ENCODE measurements around the gene ENTPD8. TPM values are rescaled to one million over a fixed set of nuclear protein-coding genes. Genes with fewer than 3 reads are reported as not detected.

ENTPD8 gene
- total RNA-seq, 1 donor from 2014 or later = 0.21 TPM

GRCh38 chr9:137394866-137395665 lies 46.1 kb downstream of the ENTPD8 start:
- peaks cover 10% of the 10 kb centered on the region for H3K27me3 Mint-ChIP-seq (ENCODE audit: unreplicated experiment)
- no peak for DNase-seq (ENCODE audit: low spot score)
- no peaks in the 10 kb centered on the region for H3K9me3 Mint-ChIP-seq (ENCODE audit: unreplicated experiment)
- peaks cover 22% of the 10 kb centered on the region for H3K36me3 Mint-ChIP-seq (ENCODE audit: low read depth, unreplicated experiment)
- TF ChIP-seq, protein P1, sequence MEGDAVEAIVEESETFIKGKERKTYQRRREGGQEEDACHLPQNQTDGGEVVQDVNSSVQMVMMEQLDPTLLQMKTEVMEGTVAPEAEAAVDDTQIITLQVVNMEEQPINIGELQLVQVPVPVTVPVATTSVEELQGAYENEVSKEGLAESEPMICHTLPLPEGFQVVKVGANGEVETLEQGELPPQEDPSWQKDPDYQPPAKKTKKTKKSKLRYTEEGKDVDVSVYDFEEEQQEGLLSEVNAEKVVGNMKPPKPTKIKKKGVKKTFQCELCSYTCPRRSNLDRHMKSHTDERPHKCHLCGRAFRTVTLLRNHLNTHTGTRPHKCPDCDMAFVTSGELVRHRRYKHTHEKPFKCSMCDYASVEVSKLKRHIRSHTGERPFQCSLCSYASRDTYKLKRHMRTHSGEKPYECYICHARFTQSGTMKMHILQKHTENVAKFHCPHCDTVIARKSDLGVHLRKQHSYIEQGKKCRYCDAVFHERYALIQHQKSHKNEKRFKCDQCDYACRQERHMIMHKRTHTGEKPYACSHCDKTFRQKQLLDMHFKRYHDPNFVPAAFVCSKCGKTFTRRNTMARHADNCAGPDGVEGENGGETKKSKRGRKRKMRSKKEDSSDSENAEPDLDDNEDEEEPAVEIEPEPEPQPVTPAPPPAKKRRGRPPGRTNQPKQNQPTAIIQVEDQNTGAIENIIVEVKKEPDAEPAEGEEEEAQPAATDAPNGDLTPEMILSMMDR (IDR thresholded peaks at IDR 0.05; ENCODE audit: unreplicated experiment) = no peak
- H3K4me3 Mint-ChIP-seq (ENCODE audit: unreplicated experiment) = no peak overlapping the region
- no peak overlapping the region for H3K27ac Mint-ChIP-seq (ENCODE audit: unreplicated experiment)
- H3K4me1 Mint-ChIP-seq (ENCODE audit: unreplicated experiment) = peaks cover 7% of the 10 kb centered on the region

DNA sequence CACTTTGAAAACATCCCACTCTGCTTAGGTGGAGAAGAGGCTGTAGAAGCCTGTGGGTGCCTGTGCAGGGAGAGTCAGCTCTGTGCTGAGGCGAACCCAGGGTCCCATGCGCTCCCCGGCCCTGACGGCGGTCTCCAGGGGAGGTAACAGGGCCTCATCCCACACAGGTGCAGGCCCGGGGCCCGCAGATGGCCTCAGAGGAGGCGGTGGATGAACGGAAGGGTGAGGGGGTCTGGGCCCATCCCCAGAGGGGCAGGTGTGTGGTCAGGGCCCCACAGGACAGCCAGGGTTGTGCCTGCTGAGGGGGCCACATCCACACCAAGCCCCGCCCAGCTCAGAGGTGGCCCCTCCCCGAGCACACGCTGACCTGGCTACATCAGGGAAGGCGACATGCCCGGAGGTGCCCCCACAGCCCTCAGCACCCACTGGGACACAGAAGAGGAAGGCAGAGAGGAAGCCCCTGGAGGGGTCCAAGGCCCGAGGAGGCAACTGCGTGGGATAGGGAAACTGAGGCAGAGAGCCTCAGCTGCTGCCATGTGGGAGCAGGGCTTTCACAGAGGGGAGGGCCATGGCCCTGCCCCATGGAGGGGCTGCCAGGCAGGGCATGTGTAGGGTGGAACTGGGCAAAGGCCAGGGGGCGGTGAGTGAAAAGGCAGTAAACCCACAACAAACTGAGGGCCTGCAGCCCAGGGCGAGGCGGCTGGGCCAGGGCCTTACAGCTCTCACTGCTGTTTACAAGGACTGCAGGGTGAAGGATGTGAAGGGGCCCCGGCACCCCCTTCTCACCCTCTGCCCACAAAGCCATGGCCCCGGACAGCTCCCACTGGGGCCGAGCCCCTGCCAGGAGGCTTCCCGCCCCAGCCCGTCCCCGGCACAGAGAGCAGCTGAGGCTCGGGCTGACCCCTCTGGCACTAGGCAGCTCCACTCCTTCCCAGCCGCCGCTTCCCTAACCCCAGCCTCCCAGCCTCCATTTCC lies 47.7 kb downstream of the ENTPD8 start:
- TF ChIP-seq, protein P1 (IDR thresholded peaks at IDR 0.05; ENCODE audit: unreplicated experiment) = no peak
- H3K27ac Mint-ChIP-seq (ENCODE audit: unreplicated experiment) = no peak overlapping the region
- H3K4me3 Mint-ChIP-seq (ENCODE audit: unreplicated experiment) = no peak overlapping the region
- H3K4me1 Mint-ChIP-seq (ENCODE audit: unreplicated experiment) = peaks cover 2% of the 10 kb centered on the region
- no peak for DNase-seq (ENCODE audit: low spot score)
- H3K9me3 Mint-ChIP-seq (ENCODE audit: unreplicated experiment) = no peaks in the 10 kb centered on the region
- peaks cover 14% of the 10 kb centered on the region for H3K36me3 Mint-ChIP-seq (ENCODE audit: low read depth, unreplicated experiment)
- peaks cover 5% of the 10 kb centered on the region for H3K27me3 Mint-ChIP-seq (ENCODE audit: unreplicated experiment)

DNA sequence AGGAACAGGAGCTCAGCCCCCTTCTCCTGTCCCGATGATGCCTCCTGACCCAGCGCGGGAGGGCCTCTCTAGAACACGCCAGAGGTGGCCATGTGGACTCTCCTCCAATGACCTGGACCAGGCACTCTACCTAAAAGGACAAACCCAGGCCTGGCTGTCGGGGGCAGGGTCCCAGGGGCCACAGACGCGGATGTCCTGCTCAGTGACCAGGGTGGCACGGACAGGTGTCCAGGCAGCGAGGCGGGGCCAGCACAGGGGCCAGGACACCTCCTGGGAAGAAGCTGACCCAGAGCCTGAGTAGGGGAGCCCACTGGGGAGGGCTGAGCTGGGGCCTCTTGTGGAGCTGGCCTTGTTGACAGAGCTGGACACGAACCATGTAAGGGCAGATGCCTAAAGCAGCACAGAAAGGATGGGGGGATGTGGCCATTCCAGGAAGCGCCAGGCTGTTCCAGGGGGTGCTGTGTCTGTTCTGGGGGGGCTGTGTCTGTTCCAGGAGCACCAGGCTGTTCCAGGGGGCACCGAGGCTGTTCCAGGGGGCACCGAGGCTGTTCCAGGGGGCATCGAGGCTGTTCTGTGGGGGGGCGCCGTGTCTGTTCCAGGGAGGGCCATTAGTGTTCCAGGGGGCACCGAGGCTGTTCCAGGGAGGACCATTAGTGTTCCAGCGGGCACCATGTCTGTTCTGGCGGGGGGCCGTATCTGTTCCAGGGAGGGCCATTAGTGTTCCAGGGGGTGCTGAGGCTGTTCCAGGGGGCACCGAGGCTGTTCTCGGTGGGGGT lies 48.7 kb downstream of the ENTPD8 start:
- Mint-ChIP-seq H3K36me3 (ENCODE audit: low read depth, unreplicated experiment) (peaks cover 8% of the 10 kb centered on the region), H3K4me3 (ENCODE audit: unreplicated experiment) (no peak overlapping the region), H3K9me3 (ENCODE audit: unreplicated experiment) (no peaks in the 10 kb centered on the region), H3K4me1 (ENCODE audit: unreplicated experiment) (peaks cover 2% of the 10 kb centered on the region), H3K27me3 (ENCODE audit: unreplicated experiment) (peaks cover 5% of the 10 kb centered on the region), H3K27ac (ENCODE audit: unreplicated experiment) (no peak overlapping the region)
- no peak for DNase-seq (ENCODE audit: low spot score)
- TF ChIP-seq, protein P1 (IDR thresholded peaks at IDR 0.05; ENCODE audit: unreplicated experiment) = no peak

DNA sequence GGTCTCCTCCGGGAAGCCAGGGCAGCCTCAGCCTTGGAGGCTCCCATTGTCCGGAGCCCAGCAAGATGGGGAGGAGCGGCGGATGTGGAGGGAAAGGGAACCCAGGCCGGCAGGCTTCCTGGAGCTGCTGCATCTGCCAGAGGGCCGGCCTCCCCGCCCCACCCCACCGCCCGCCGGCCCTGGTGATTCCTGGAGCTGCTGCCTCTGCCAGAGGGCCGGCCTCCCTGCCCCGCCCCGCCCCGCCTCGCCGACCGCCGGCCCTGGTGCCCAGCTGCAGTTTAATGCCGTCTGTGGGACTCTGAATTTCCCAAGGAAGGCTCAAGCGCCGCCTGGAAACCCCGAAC lies 49.8 kb downstream of the ENTPD8 start:
- H3K27me3 Mint-ChIP-seq (ENCODE audit: unreplicated experiment) = peaks cover 5% of the 10 kb centered on the region

More for the DNA sequence above, 49.8 kb downstream of the ENTPD8 start:
- Mint-ChIP-seq H3K27ac (ENCODE audit: unreplicated experiment) (no peak overlapping the region), H3K4me3 (ENCODE audit: unreplicated experiment) (no peak overlapping the region), H3K36me3 (ENCODE audit: low read depth, unreplicated experiment) (peaks cover 4% of the 10 kb centered on the region), H3K9me3 (ENCODE audit: unreplicated experiment) (no peaks in the 10 kb centered on the region), H3K4me1 (ENCODE audit: unreplicated experiment) (peaks cover 3% of the 10 kb centered on the region)
- DNase-seq (ENCODE audit: low spot score) = no peak
- TF ChIP-seq, protein P1 (IDR thresholded peaks at IDR 0.05; ENCODE audit: unreplicated experiment) = no peak
